Activated CD4-positive, alpha-beta memory T cell treated with anti-CD3 and anti-CD28 coated beads for 36 hours (primary cell): Measurements from ENCODE around the gene CREBRF. TPM values are rescaled to one million over a fixed set of nuclear protein-coding genes. Genes with fewer than 3 reads are reported as not detected.
"Not testable (repeated sequence)": the region's sequence is repeated elsewhere in the genome, so short reads cannot be mapped to it uniquely, and the experiment has no call there.

Experiments used
- CTCF ChIA-PET: fragments of 350-600 bp; sonication (Branson Sonifier 250); formaldehyde crosslinking; loops from one replicate; lab custom pipeline; 2021; ENCODE audit warnings: antibody characterized with exemption, inconsistent platforms; lab: Charles Lee
- POLR2A ChIA-PET: fragments of 350-600 bp; sonication (Branson Sonifier 250); formaldehyde crosslinking; loops from one replicate; lab custom pipeline; 2021; ENCODE audit warnings: antibody characterized with exemption; lab: Charles Lee
- DNase-seq: peaks from one replicate; pipeline ENCODE4 v3.0.0-alpha.2; 2020
- H3K27ac Mint-ChIP-seq: one replicate; pipeline ENCODE4 v1.8.0; 2021; ENCODE audit warnings: mixed read lengths
- H3K27me3 Mint-ChIP-seq: one replicate; pipeline ENCODE4 v1.8.0; 2021; ENCODE audit warnings: mixed read lengths
- H3K36me3 Mint-ChIP-seq: one replicate; pipeline ENCODE4 v1.8.0; 2021; ENCODE audit warnings: mixed read lengths
- H3K4me1 Mint-ChIP-seq: one replicate; pipeline ENCODE4 v1.8.0; 2021; ENCODE audit warnings: low read depth, mixed read lengths
- H3K4me3 Mint-ChIP-seq: one replicate; pipeline ENCODE4 v1.8.0; 2021; ENCODE audit warnings: mild to moderate bottlenecking, mixed read lengths
- H3K9me3 Mint-ChIP-seq: one replicate; pipeline ENCODE4 v1.8.0; 2021; ENCODE audit warnings: mixed read lengths
- intact Hi-C: fragments of 100-400 bp; cut with micrococcal nuclease; formaldehyde crosslinking; loops from one replicate; pipeline ENCODE4 v1.15.1; 2023
- total RNA-seq, 2 experiments: library from RNA; stranded (reverse); gene quantifications; one replicate each; pipeline ENCODE4 v1.2.3, GENCODE V29; 2021

Gene CREBRF
- total RNA-seq, 2 experiments from 2014 or later = 15.3 to 16.3 TPM

GRCh38 chr5:173039964-173040363 is 16.2 kb upstream of the CREBRF start:
- peak overlapping the region; percentile 49 for H3K27ac Mint-ChIP-seq
- POLR2A ChIA-PET = interaction anchor here (1.1 to 1.2 kb wide), 2 partner anchors 11 to 56 kb away, joined by 5 read pairs; partner anchors contain the start of gene ATP6V0E1

GRCh38 chr5:173041881-173042762 is 14.0 kb upstream of the CREBRF start:
- Mint-ChIP-seq H3K4me3 (no peak overlapping the region), H3K9me3 (no peaks in the 10 kb centered on the region), H3K36me3 (peaks cover 2% of the 10 kb centered on the region), H3K4me1 (peaks cover 25% of the 10 kb centered on the region), H3K27me3 (no peaks in the 10 kb centered on the region), H3K27ac (no peak overlapping the region)
- CTCF ChIA-PET = no interaction called here
- intact Hi-C loops = no loop called here
- DNase-seq = no peak
- POLR2A ChIA-PET = interaction anchor here (1.1 kb wide), 1 partner anchor 58 kb away, joined by 3 read pairs; no protein-coding TSS in a partner anchor

More at GRCh38 chr5:173039964-173040363, 16.2 kb upstream of the CREBRF start:
- Mint-ChIP-seq H3K9me3 (no peaks in the 10 kb centered on the region), H3K4me1 (peaks cover 44% of the 10 kb centered on the region), H3K4me3 (no peak overlapping the region), H3K27me3 (no peaks in the 10 kb centered on the region), H3K36me3 (peaks cover 11% of the 10 kb centered on the region)
- CTCF ChIA-PET = interaction anchor here (1.3 kb wide), 1 partner anchor 11 kb away, joined by 7 read pairs; no protein-coding TSS in a partner anchor
- intact Hi-C loops = no loop called here
- no peak for DNase-seq

GRCh38 chr5:173042763-173043107 is 13.4 kb upstream of the CREBRF start:
- intact Hi-C loops = no loop called here
- ChIA-PET CTCF (no interaction called here), POLR2A (interaction anchor here (1.1 kb wide), 1 partner anchor 59 kb away, joined by 3 read pairs; no protein-coding TSS in a partner anchor)
- Mint-ChIP-seq H3K27me3 (no peaks in the 10 kb centered on the region), H3K9me3 (no peaks in the 10 kb centered on the region), H3K36me3 (peaks cover 2% of the 10 kb centered on the region), H3K4me1 (peaks cover 22% of the 10 kb centered on the region), H3K27ac (no peak overlapping the region), H3K4me3 (no peak overlapping the region)
- DNase-seq = no peak

GRCh38 chr5:173045474-173045873 is 10.7 kb upstream of the CREBRF start:
- CTCF ChIA-PET = no interaction called here

GRCh38 chr5:173047096-173047837 is 8.9 kb upstream of the CREBRF start:
- H3K36me3 Mint-ChIP-seq, CTCF ChIA-PET: not testable (repeated sequence)

More at GRCh38 chr5:173045474-173045873, 10.7 kb upstream of the CREBRF start:
- Mint-ChIP-seq H3K27ac (no peak overlapping the region), H3K27me3 (no peaks in the 10 kb centered on the region), H3K36me3 (no peaks in the 10 kb centered on the region), H3K9me3 (no peaks in the 10 kb centered on the region), H3K4me1 (peaks cover 2% of the 10 kb centered on the region), H3K4me3 (no peak overlapping the region)
- POLR2A ChIA-PET = no interaction called here
- no peak for DNase-seq
- intact Hi-C loops = no loop called here

GRCh38 chr5:173047838-173048105 is 8.4 kb upstream of the CREBRF start:
- POLR2A ChIA-PET = no interaction called here
- no peak overlapping the region for H3K27ac Mint-ChIP-seq
- CTCF ChIA-PET = no interaction called here
- H3K36me3 Mint-ChIP-seq = no peaks in the 10 kb centered on the region
- H3K4me1 Mint-ChIP-seq = no peaks in the 10 kb centered on the region
- H3K27me3 Mint-ChIP-seq = no peaks in the 10 kb centered on the region
- H3K4me3 Mint-ChIP-seq = no peak overlapping the region
- intact Hi-C loops = no loop called here
- H3K9me3 Mint-ChIP-seq = no peaks in the 10 kb centered on the region
- no peak for DNase-seq

More at GRCh38 chr5:173047096-173047837, 8.9 kb upstream of the CREBRF start:
- H3K4me1 Mint-ChIP-seq, H3K9me3 Mint-ChIP-seq, intact Hi-C loops, POLR2A ChIA-PET, H3K27me3 Mint-ChIP-seq, H3K4me3 Mint-ChIP-seq, DNase-seq, H3K27ac Mint-ChIP-seq: not testable (repeated sequence)

- Mint-ChIP-seq H3K27ac (no peak overlapping the region), H3K4me1 (peaks cover 19% of the 10 kb centered on the region), H3K4me3 (no peak overlapping the region), H3K36me3 (no peaks in the 10 kb centered on the region), H3K9me3 (no peaks in the 10 kb centered on the region), H3K27me3 (no peaks in the 10 kb centered on the region)
- ChIA-PET POLR2A (no interaction called here), CTCF (no interaction called here)
- DNase-seq = no peak
- intact Hi-C loops = no loop called here
Measured at GRCh38 chr5:173050791-173051190, 5.4 kb upstream of the CREBRF start.

GRCh38 chr5:173051746-173052145 is 4.4 kb upstream of the CREBRF start:
- CTCF ChIA-PET = no interaction called here
- no peak for DNase-seq
- H3K36me3 Mint-ChIP-seq = no peaks in the 10 kb centered on the region
- no peaks in the 10 kb centered on the region for H3K9me3 Mint-ChIP-seq
- POLR2A ChIA-PET = no interaction called here
- intact Hi-C loops = no loop called here
- H3K4me1 Mint-ChIP-seq = peaks cover 19% of the 10 kb centered on the region
- H3K27ac Mint-ChIP-seq = no peak overlapping the region
- H3K27me3 Mint-ChIP-seq = no peaks in the 10 kb centered on the region
- H3K4me3 Mint-ChIP-seq = no peak overlapping the region

GRCh38 chr5:173053041-173053440 is 3.1 kb upstream of the CREBRF start:
- Mint-ChIP-seq H3K27ac (no peak overlapping the region), H3K27me3 (no peaks in the 10 kb centered on the region), H3K9me3 (no peaks in the 10 kb centered on the region), H3K4me1 (peaks cover 21% of the 10 kb centered on the region), H3K36me3 (no peaks in the 10 kb centered on the region), H3K4me3 (no peak overlapping the region)
- no peak for DNase-seq
- CTCF ChIA-PET = no interaction called here
- intact Hi-C loops = no loop called here
- POLR2A ChIA-PET = interaction anchor here (2.9 kb wide), 1 partner anchor 69 kb away, joined by 9 read pairs; the partner anchor contains the start of gene ATP6V0E1

GRCh38 chr5:173055042-173055721 is 970 bp upstream of the CREBRF start:
- Mint-ChIP-seq H3K4me3 (peak overlapping the region; percentile 91), H3K9me3 (no peaks in the 10 kb centered on the region), H3K36me3 (no peaks in the 10 kb centered on the region), H3K27me3 (no peaks in the 10 kb centered on the region), H3K4me1 (peaks cover 28% of the 10 kb centered on the region), H3K27ac (peak overlapping the region; percentile 88)
- ChIA-PET POLR2A (interaction anchor here (1.0 to 2.9 kb wide), 2 partner anchors 20 to 71 kb away, joined by 4 to 9 read pairs; partner anchors contain the start of gene ATP6V0E1), CTCF (interaction anchor here (0.6 to 1.0 kb wide), 2 partner anchors 19 to 90 kb away, joined by 3 read pairs; no protein-coding TSS in a partner anchor)
- intact Hi-C loops = loop anchor here (5.0 kb wide), 4 partner anchors 272 to 868 kb away; partner anchors contain the start of genes BOD1, CPEB4, STC2 and STK10
- no peak for DNase-seq

- peaks cover 31% of the 10 kb centered on the region for H3K4me1 Mint-ChIP-seq
- H3K27me3 Mint-ChIP-seq = no peaks in the 10 kb centered on the region
- intact Hi-C loops = loop anchor here (5.0 kb wide), 4 partner anchors 272 to 868 kb away; partner anchors contain the start of genes BOD1, CPEB4, STC2 and STK10
- H3K27ac Mint-ChIP-seq = peak overlapping the region; percentile 88
- peak overlapping the region; percentile 91 for H3K4me3 Mint-ChIP-seq
- H3K9me3 Mint-ChIP-seq = no peaks in the 10 kb centered on the region
- DNase-seq = no peak
- H3K36me3 Mint-ChIP-seq = no peaks in the 10 kb centered on the region
- ChIA-PET POLR2A (interaction anchor here (2.9 kb wide), 1 partner anchor 72 kb away, joined by 9 read pairs; the partner anchor contains the start of gene ATP6V0E1), CTCF (no interaction called here)
Measured at GRCh38 chr5:173055722-173055982, 500 bp upstream of the CREBRF start.
